ENCODE measurements around the gene ARSJ.

DNA sequence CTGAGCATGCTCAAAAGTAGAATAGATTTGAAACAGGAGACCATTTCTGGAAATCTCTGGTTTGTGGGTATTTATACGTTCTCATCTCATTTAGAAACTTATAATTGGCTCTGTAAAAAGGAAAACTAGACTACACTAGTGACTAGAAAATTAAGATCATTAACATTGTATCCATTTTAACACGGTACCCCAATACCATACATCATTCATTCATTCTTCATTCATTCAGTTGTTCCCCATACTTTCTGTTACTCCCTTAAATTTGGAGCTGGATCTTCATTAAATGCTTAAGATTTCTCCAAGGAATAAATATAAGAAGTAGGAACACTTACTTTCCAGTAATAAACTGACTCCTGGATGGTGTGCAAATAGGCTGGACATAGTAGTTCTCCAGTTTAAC lies 1.3 kb downstream of the ARSJ start:
- TF ChIP-seq CTCF (conservative IDR thresholded peaks at IDR 0.05; ENCODE audit: low read depth in 2 of 2) (no peak), EZH2 (IDR thresholded peaks at IDR 0.05; ENCODE audit: low read depth, unreplicated experiment) (no peak), POLR2AphosphoS5 (IDR thresholded peaks at IDR 0.05; ENCODE audit: low read depth) (no peak), ZNF331 (CRISPR knock-in tag; IDR thresholded peaks at IDR 0.05; ENCODE audit: low read depth) (no peak)

Data from GM23338 (cell line).